Thyroid gland (tissue), 4 donors: ENCODE results near the gene LRP11.

Source experiments
- CTCF ChIP-seq, 6 experiments: fragments of 200-600 bp in 3 of 6; fragments of 450-650 bp in 3 of 6; sonication (generic) in 3 of 6; IDR thresholded peaks; one replicate each; pipeline ENCODE4 v1.5.1; 2016 to 2019; ENCODE audit warnings: antibody characterized with exemption in 6 of 6, mild to moderate bottlenecking in 2 of 6, inconsistent platforms in 1 of 6, moderate library complexity in 1 of 6
- POLR2A ChIP-seq, 2 donors: fragments of 450-650 bp; IDR thresholded peaks; one replicate each; pipeline ENCODE4 v1.6.1; 2017; ENCODE audit warnings: antibody characterized with exemption in 2 of 2, mild to moderate bottlenecking in 2 of 2, moderate library complexity in 1 of 2

- TF ChIP-seq CTCF (IDR thresholded peaks at IDR 0.05) (no peak), POLR2A (IDR thresholded peaks at IDR 0.05) (no peak)
Observed at GRCh38 chr6:149910721-149911151, 46.6 kb upstream of the LRP11 start.
